HG03175 (cell line): ENCODE results near the gene ANO7.

Experiments used
- ATAC-seq: cut with Tn5 transposase; IDR thresholded peaks from one replicate; pipeline ENCODE4 v1.9.1; 2021; ENCODE audit warnings: mild to moderate bottlenecking, moderate library complexity; ENCODE audit not compliant: unreplicated experiment

The ANO7 gene

DNA sequence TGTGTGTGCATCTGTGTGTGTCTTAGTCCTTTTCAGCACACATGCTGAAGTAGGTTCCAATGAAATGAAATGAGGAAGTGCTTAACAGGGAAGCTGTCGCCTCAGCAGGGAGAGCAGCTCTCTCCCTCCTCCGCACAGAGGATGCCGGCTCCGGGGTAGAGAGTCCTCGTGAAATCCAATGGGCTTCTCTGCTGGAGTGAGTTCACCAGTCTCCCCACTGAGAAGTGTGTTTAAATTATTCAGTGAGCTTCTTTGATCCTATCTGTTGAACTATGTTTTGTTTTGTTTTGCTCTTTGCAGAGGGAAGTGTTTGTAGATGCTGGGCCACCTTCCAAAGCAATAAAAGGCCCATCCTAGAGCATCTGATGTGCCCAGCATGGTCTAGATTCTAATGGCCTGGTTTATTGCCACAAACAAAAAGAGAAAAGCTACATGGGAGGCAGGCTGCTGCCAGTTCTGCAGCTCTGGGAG is 31.5 kb upstream of the ANO7 start:
- ATAC-seq, result no peak

- ATAC-seq, result no peak
Measured at GRCh38 chr2:241157841-241158545, 30.5 kb upstream of the ANO7 start.

DNA sequence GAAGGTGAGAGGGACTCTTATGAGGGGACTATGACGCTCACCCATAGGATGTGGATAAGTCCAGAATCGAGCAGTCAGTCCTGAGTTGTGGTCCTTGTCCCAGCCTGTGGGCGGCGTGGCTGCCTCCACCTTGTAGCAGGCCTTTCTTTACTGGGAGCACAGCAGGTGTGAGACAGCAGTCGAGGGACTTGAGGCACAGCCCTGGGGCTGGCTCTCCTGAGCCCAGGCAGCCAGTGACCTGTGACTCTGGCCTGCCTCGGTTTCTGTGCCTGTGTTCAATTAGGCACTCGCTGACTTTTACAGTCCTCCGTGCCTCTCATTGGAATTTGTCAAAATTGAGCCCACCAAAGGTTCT is 30.0 kb upstream of the ANO7 start:
- no peak for ATAC-seq

DNA sequence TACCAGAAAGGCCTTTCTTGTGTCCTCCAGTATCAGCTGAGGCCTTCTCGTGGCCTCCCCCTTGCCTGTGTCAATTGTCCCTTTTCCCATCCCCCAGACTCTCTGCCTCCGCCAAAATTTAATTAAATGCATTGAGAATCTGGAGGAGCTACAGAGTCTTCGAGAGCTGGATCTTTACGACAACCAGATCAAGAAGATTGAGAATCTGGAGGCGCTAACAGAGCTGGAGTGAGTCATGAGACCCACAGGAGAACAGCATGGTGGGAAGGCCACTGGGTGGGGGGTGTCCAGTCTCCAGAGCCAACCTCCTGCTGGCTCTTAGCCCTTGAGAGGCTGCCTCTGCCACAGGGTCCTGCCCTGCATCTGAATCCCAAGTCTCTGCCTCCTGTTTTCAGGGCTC is 29.4 kb upstream of the ANO7 start:
- no peak for ATAC-seq

DNA sequence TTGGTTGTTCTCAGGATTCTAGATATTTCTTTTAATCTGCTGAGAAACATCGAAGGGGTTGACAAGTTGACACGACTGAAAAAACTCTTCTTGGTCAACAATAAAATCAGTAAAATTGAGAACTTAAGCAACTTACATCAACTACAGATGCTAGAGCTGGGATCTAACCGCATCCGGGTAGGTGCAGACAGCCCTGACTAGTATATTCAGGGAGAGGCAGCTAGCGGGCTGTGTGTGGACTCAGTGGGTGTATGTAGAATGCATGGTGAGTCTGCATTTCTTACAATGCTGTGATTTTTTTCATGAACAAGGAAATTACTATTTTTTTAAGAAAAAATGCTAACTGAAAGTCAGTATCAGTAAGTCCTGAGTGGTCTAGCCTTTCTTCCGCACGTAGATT is 28.2 kb upstream of the ANO7 start:
- no peak for ATAC-seq

GRCh38 chr2:241161646-241162281 is 26.7 kb upstream of the ANO7 start:
- no peak for ATAC-seq

- no peak for ATAC-seq
Measured at GRCh38 chr2:241163601-241164118, 24.8 kb upstream of the ANO7 start.

DNA sequence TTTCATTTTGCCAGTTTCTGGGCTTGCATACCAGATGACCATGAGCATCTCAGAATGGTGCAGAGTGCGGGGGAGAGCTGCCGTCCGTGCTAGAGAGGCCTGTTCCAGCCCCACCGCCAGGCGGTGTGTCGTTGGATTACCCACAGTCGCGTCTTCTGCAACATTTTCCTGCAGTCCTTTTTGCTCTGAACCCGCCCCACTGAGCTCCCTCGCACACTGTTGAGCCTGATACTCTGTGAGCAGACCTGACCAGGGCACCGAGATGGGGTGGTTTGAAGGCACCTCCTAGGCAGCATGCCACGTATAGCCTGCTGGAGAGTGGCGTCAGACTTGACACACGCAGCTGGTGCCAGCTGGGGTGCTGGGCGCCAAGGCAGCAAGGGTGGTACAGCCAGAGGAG is 20.1 kb upstream of the ANO7 start:
- ATAC-seq, result no peak

DNA sequence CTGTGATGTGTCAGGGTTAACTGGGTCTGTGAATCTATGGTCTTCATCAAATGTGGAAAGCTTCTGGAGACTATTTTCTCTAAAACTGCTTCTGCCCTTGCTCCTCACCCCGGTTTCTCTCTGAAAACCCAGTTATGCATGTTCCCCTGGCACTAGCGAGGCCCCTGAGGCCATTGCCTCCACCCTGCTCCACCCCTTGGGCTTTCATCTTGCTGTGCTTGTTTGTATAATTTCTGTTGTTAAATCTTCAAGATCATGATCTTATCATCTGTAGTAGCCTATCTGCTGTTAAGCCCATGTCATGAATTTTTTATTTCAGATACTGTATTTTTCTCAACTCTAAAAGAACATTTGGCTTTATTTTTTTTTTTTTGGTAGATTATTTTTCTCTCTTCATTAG is 14.9 kb upstream of the ANO7 start:
- no peak for ATAC-seq

- ATAC-seq, result no peak
Measured at GRCh38 chr2:241177526-241178334, 10.7 kb upstream of the ANO7 start.

DNA sequence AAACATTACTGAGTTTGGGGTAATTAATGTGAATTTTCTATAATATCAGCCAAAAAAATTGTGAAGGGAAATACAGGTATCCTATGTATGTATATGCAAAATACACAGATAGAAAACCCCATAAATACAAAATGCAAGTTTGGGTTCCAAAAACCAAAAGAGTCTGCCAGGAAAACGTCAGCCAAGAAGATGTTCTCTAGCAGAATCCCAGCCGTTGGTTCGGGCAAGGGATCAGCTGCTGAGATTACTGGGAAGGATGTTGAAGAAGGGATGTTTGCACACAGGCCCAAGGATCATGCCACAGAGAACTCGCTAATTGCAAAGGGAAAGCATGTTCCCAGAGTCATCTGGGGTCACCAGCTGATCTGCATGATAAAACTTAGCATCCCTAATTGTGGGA is 9.5 kb upstream of the ANO7 start:
- no peak for ATAC-seq

GRCh38 chr2:241179899-241180298 is 8.6 kb upstream of the ANO7 start:
- no peak for ATAC-seq

DNA sequence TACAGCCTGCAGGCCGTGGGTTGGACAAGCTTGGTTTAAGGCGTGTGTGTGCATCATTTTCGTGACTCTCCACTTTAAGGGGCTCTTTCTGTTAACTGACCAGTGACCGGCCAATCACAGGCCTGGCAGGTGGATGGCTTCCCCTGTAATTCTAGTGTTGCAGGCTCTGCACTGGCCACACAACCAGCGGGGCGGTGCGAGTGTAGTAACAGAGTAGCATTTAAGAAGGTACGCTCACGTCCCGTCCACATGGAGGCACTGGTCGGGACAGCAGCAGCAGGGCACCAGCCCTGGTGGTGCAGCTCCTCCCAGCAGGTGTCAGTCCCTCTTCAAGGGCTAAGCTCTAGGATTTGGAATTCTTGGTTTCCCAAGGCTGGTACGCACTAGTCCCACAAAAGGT is 8.0 kb upstream of the ANO7 start:
- ATAC-seq, result no peak

DNA sequence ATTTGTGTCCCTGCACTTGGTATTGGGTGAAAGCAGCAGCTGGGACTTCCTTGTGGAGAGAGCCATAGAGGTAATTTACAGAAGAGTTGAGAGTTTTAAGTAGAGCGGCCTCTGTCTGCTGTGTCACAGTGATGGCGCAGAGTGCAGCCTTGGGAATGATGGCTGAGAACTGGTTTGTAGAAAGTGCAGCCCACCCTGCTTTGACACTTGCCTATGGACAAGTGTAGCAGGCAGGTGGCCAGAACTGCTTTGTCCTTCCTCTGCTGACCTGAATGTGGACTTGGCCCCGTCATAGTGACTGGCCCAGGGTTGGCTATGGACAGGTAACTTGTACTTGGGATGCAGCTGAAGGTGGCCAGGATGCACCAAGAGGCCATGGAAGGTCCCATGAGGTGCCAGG is 6.4 kb upstream of the ANO7 start:
- ATAC-seq, result no peak

DNA sequence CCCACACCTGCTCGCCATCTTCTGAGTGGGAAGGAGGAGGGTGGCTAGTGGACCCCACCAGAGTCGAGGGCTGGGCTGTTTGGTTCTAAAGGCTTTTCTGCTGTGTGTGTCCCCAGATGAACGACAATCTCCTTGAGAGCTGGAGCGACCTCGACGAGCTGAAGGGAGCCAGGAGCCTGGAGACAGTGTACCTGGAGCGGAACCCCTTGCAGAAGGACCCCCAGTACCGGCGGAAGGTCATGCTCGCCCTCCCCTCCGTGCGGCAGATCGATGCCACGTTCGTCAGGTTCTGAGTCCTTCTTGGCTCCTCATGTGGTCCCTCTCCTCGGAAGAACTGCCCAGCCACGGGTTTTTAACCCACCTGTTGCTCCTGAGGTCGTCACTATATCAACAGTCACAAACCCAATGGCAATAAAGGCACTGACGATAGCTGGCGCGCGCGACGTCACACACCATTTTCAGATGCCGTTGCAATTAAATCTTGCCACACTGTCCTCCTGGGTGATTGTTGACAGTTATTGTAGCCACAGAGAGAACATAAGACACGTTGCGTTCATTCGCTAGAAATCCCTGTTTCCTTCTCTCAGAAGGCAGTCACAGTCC is 5.8 kb upstream of the ANO7 start:
- ATAC-seq, result no peak

- ATAC-seq, result no peak
Measured at GRCh38 chr2:241183221-241183620, 5.3 kb upstream of the ANO7 start.

- ATAC-seq, result no peak
Measured at GRCh38 chr2:241184901-241185300, 3.6 kb upstream of the ANO7 start.

DNA sequence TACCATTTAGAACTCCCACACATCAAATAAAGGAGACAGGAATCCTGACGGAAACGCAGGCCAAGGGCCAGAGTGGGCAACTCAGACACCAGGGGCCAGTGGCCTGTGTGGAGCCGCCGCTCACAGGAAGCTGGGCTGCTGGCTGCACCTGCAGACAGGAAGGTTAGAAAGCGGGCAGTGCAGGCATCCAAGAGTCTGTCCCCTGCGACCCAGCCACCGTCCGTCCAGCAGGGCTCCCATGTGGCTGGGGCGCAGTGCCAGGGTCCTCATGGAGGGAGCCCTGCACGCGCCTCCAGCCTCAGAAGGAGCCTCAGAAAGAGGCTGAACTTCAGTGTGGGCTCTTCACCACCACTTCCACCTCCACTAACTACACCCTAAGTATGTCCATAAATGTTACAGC is 2.5 kb upstream of the ANO7 start:
- no peak for ATAC-seq

GRCh38 chr2:241187101-241187917 is 1.2 kb upstream of the ANO7 start:
- ATAC-seq, result no peak

GRCh38 chr2:241187918-241188234 is 601 bp upstream of the ANO7 start:
- ATAC-seq, result no peak
